ENCODE results near the gene CEP72.
"Not testable (repeated sequence)": the region's sequence is repeated elsewhere in the genome, so short reads cannot be mapped to it uniquely, and the experiment has no call there.

Gene CEP72

GRCh38 chr5:684751-685216 lies 72.6 kb downstream of the CEP72 start:
- no peak for DNase-seq (ENCODE audit: low spot score)

- no peak for DNase-seq (ENCODE audit: low spot score)
Observed at GRCh38 chr5:685262-686171, 73.4 kb downstream of the CEP72 start.

- DNase-seq (ENCODE audit: low spot score), result not testable (repeated sequence)
Observed at GRCh38 chr5:686172-686523, 74.0 kb downstream of the CEP72 start.

- DNase-seq (ENCODE audit: low spot score), result not testable (repeated sequence)
Observed at GRCh38 chr5:686936-687335, 74.8 kb downstream of the CEP72 start.

- not testable (repeated sequence) for DNase-seq (ENCODE audit: low spot score)
Observed at GRCh38 chr5:688348-689010, 76.3 kb downstream of the CEP72 start.

- DNase-seq (ENCODE audit: low spot score), result not testable (repeated sequence)
Observed at GRCh38 chr5:690293-690692, 78.2 kb downstream of the CEP72 start.

- DNase-seq (ENCODE audit: low spot score), result not testable (repeated sequence)
Observed at GRCh38 chr5:691049-691448, 78.9 kb downstream of the CEP72 start.

- DNase-seq (ENCODE audit: low spot score), result no peak
Observed at GRCh38 chr5:691817-692528, 79.8 kb downstream of the CEP72 start.

GRCh38 chr5:692529-693041 lies 80.4 kb downstream of the CEP72 start:
- DNase-seq (ENCODE audit: low spot score), result peak; percentile 3

- DNase-seq (ENCODE audit: low spot score), result peak; percentile 93
Observed at GRCh38 chr5:693271-694041, 81.3 kb downstream of the CEP72 start, which contains the start of gene TPPP. TSS of gene TPPP (minus strand) at chr5:693352. CDS start at chr5:678060, 15,292 bp downstream.

GRCh38 chr5:694042-694431 lies 81.9 kb downstream of the CEP72 start:
- DNase-seq (ENCODE audit: low spot score), result not testable (repeated sequence)

- not testable (repeated sequence) for DNase-seq (ENCODE audit: low spot score)
Observed at GRCh38 chr5:695475-695874, 83.3 kb downstream of the CEP72 start.

- DNase-seq (ENCODE audit: low spot score), result not testable (repeated sequence)
Observed at GRCh38 chr5:696191-696590, 84.1 kb downstream of the CEP72 start.

- not testable (repeated sequence) for DNase-seq (ENCODE audit: low spot score)
Observed at GRCh38 chr5:696753-697702, 84.9 kb downstream of the CEP72 start.
